OCI-LY7 (cell line): ENCODE data around the gene NCOR2.

Source experiments
- EZH2phosphoT487 ChIP-seq: fragments of 200-600 bp; sonication (generic); IDR thresholded peaks from 2 replicates; pipeline ENCODE4 v1.6.1; 2018; ENCODE audit warnings: low read depth, borderline replicate concordance, mild to moderate bottlenecking, mixed run types, antibody characterized with exemption, low read length, moderate library complexity, mixed read lengths
- TF ChIP-seq, protein P1 (sequence below): fragments of 200-600 bp; sonication (generic); conservative IDR thresholded peaks from 2 replicates; pipeline ENCODE4 v1.5.1; 2014; ENCODE audit warnings: mild to moderate bottlenecking, antibody characterized with exemption, low read length, moderate library complexity, mixed read lengths

DNA sequence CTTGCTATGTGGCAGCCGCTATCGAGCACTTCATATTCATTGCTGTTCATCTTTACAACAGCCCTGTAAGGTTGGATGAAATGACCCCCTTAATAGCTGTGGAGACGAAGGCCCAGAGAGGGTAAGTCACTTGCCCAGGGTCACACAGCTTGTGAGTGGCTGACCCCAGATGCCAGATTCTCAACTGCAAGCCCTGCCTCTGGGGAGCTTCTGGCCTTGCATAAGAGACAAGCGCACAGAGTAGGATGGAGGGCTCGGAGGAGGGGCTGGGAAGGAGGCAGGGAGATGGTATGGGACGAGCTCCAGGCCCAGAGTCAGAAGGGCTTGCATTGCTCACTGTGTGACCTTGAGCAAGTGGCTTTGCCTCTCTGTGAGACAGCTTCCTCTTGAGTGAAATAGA is 27.4 kb upstream of the NCOR2 start:
- TF ChIP-seq, protein P1, sequence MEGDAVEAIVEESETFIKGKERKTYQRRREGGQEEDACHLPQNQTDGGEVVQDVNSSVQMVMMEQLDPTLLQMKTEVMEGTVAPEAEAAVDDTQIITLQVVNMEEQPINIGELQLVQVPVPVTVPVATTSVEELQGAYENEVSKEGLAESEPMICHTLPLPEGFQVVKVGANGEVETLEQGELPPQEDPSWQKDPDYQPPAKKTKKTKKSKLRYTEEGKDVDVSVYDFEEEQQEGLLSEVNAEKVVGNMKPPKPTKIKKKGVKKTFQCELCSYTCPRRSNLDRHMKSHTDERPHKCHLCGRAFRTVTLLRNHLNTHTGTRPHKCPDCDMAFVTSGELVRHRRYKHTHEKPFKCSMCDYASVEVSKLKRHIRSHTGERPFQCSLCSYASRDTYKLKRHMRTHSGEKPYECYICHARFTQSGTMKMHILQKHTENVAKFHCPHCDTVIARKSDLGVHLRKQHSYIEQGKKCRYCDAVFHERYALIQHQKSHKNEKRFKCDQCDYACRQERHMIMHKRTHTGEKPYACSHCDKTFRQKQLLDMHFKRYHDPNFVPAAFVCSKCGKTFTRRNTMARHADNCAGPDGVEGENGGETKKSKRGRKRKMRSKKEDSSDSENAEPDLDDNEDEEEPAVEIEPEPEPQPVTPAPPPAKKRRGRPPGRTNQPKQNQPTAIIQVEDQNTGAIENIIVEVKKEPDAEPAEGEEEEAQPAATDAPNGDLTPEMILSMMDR, result no peak
- no peak for TF ChIP-seq EZH2phosphoT487
